GM21529 (cell line): ENCODE results near the gene C2orf78.

Experiments used
- ATAC-seq: cut with Tn5 transposase; IDR thresholded peaks from one replicate; pipeline ENCODE4 v1.9.1; 2021; ENCODE audit not compliant: unreplicated experiment

Gene C2orf78

DNA sequence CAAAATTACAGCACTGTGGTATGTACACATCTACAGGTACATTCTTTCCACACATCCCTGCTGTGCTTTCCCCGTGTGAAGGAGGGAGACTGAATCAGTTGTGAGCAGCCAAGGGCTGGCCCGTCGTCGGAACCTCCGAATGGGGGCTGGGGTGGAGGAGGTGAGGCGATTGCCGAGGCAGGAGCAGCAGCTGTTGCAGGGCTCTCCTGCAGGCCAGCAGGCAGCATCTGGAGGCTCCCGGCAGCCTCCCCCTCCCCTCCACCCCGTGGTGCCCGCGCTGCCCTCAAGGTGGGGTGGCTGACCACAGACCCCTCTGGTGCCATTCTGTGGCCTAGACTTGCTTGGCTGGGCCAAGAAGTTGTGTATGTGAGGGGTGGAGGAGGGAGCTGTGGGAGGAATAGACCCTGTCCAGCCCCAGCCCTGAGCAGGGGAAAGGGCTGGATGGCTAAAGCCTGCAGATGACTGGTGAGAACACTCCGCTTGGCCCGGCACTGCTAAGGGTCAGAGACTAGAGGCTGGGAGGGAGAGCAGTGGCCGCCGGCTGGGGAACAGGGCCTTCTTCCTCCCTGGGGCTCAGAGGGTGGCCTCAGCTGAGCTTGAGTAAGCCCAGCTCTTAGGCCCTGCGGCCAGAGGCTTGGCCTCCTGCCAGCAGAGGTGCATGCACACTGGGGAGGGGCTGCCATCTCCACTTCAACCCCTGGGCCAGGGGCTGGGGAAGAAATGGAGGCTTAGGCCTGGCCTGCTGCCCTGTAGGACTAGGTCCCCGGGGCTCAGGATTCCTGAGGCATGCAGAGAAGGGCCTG lies 52.4 kb downstream of the C2orf78 start:
- no peak for ATAC-seq

DNA sequence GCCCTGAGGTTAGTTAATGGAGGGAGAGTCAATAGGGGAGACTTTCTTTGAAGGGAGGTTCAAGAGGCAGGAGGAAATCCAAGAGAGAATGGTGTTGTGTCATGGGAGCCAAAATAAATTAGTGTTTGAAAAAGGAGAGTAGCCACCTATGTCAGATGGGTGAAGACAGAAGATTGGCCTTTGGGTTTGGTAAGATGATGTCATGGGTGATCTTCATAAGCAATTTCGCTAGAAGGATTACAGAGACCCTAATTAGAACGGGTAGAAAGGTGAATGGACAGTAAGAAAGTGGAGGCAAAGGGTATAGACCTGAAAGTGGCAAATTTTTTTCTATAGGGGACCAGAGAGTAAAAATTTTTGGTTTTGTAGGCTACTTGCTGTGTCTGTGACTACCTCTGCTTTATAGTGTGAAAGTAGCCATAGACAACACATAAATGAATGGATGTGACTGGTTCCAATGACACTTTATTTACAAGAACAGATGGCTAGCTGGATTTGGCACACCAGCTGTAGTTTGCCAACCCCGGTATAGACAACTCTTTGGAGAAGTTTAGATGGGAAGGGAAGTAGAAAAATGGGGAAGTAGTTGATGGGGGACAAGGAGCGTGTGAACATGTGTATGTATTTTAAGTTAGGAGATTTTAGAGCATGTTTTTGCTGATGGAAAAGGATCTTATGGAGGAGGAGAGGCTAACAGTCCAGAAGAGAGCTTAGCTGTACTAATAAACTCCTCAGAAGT lies 54.0 kb downstream of the C2orf78 start:
- ATAC-seq: no peak

DNA sequence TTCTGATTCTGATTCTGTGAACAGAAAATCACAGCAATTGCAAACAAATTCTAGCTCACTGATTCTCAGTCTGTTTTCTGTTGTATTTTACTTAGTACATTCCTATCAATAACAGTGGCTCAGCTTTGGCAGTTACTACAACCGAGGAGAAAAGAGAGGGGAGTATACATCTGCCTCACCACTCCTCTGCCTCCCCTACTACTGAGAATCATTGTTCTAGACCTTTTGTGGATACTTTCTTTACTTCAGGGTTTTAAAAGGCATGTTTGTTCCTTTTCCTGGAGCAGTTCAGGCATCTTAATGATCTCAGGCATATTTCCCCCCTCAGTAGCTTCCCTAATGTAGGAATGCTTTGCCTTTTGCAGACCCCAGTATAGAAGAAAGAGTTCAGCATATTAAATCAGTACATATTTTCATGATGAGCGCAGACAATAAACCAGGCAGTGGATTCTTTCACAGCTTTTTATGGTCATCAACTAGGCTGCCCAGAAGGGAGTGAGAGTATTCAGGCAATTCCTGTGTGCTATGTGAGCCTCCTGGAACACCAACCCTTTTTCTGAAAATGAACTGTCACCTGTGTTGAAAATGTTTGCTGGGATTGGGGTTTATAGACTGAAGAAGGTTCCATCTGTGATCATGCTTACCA lies 55.0 kb downstream of the C2orf78 start:
- no peak for ATAC-seq

DNA sequence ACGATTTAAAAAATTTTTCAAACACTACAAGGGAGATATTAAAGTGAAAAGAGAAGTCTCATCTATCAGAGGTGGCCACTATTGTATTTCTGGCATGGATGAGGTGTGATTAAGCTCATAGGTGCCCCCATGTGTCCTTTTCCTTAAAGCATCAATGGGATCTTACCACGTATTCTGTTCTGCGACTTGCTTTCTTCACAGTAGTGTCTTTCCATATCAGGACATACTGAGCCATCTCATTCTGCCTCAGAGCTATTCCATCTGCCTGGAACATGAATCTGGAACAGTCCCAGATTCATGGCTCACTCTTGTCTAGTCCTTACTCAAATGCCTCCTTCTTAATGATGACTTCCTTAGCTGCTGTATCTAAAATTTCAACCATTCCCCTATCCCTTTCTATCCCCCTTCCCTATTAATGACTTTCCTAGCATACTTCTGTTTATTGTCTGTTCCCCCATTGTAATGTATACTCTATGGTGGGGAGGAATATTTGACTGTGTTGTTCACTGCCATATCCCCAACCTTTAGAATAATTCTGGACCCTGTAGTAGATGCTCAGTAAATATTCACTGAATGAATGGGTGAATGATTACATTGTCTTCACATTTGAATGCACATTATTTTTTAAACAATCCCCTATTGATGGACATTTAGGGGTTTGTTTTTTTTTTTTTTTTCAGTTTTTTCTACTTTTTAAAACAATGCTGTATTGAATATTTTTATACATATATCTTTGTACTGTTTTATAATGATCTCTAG lies 55.8 kb downstream of the C2orf78 start:
- ATAC-seq: no peak

DNA sequence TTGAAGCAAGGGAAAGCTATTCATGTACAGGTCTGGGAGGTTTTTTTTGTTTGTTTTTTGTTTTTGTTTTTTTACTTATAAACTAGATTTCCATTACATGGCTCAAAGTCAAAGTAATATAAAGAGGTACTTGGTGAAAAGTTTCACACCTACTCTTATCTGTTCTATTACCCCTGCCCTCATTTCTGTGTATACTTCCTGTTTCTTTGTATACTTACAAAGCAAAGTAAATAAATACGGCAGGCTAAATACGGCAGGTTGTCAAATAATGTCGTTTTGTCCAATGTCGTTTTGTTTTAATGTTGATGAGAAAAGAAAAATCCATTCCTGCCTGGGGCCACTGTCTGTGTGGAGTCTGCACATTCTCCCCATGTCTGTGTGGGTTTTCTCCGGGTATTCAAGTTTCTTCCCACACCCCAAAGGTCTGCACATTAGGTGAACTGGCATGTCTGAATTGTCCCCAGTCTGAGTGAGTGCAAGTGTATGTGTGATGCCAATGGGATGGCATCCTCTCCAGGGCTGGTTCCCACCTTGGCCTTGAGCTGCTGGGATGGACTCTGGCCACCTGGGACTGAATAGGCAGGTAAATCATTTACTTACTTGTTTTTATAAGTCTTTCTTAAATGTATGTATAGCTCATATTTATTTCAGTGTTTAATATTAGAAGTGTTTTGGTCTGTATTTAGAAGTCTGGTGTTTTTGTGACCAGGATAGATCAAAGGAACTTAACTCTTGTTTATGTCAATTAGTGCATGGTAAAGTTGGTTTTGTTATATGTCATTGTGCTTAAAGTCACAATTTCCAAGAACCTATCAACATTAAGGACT lies 58.1 kb downstream of the C2orf78 start:
- no peak for ATAC-seq

DNA sequence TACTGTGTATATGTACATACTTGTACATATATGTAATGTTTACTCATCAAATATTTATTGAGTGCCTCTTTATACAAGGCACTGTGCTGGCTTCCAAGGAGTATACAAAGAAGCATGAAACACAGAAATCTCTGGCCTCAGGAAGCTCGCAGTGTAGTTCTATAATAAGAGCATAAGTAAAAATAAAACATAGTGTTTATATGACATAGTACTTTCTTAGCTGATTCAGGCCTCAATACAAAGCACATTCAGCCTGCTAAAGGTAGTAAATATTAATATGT lies 58.7 kb downstream of the C2orf78 start:
- no peak for ATAC-seq

DNA sequence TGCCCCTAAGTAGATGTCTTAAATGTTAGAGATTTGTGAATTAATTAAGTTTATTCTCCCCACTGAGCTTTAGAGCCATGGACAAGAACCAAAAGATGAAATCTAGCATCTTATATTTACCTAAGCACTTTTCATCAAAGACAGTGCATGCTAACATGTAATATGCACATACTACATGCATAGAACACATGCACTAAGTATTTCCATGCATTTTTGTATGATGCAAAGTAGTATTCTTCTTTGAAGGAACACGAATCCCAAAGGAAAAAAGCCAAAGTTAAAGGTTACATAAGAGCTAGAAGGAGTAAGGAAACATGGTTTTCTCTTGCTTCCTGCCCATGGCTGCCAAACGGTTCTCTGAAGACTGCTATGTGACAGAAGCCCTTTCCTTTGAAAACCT lies 60.1 kb downstream of the C2orf78 start:
- no peak for ATAC-seq

DNA sequence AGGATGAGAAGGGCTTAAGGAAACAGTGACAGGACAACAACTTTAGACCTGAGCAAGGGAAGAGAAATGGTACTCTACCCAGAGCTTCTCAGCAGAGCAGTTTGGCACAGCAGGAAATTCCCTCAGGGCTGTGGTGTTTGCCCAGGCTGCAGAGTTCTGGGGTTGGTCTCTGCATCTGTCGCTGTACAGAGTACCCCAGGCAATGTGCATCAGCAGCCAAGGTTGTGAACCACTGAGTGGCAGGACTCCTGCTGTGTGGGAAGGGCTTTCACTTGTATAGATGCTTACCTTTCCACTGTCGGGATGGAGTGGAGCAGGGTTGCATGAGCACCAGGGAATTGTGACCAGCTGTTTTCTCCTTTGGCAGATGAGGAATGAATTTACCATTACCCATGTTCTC lies 66.0 kb downstream of the C2orf78 start:
- no peak for ATAC-seq

DNA sequence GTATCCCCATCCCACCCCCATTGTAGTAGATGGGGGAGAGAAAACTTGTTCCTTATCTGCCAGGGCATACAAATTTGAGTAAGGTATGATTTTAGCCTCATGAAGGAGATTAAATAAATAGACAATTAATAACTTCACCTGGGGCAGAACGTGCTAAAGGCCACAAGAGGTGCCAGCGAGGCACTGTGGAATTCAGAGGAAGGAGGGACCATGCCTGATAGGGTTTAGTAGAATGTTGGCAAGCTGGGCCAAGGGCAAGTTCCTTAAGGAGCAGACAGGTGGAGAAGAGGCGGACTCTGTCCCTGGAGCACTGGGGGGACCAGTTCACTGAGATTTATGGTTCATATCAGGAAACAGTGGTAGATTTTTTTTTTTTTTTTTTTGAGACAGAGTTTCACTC lies 67.3 kb downstream of the C2orf78 start:
- no peak for ATAC-seq

DNA sequence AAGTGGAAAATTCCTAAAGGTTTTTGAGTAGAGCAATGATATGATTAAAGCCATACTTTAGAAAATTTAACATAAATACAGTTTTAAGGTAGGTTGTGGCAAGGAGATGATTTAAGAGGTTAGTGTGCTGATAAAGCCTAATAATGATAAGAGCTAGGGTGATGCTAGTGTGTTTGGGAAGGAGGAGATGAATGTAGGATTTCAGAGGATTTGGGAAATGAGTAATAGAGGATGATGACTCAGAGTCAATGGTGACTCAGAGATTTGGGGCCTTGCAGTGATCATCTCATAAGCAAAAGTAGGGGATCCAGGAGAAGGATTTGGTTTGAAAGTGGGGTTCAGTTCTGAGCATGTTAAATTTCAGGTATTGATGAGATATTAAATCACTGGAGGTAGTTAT lies 68.0 kb downstream of the C2orf78 start:
- ATAC-seq: no peak

DNA sequence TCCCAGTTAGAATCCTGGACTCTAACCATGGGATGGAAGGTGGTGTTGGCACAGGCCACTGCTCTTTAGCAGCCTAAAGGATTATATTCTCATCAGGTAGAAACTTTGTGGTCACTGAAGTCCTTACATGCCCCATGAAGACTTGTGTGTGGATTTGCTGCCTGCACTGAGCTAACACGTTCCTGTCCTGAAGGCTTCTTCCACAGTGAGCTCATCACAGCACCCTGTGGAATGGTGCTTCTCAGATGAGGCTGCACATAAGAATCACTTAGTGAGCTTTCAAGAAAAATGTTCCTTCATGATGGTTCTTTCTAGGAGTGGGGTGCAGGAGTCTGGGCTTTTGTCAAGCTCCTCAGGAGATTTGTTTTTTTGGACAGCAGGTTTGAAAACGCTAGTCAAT lies 71.5 kb downstream of the C2orf78 start:
- ATAC-seq: no peak

DNA sequence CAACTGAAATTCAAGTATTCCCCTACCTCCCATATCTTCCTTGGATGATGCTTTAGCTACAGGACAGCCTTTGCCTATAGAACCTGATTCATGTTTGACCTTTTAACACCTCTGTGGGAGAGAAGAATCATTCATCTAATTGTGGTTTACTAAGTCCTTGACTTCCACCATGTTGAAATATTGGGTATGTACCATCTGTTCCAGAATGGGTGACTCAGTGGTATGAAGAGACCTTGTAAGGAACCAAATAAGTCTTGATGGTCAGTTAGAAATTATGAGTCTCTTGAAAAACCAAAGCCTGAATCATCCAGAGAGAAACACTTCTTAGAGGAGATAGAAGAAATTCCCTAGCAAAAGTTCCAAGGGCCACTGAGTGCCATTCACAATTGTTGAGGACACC lies 72.2 kb downstream of the C2orf78 start:
- ATAC-seq: no peak

DNA sequence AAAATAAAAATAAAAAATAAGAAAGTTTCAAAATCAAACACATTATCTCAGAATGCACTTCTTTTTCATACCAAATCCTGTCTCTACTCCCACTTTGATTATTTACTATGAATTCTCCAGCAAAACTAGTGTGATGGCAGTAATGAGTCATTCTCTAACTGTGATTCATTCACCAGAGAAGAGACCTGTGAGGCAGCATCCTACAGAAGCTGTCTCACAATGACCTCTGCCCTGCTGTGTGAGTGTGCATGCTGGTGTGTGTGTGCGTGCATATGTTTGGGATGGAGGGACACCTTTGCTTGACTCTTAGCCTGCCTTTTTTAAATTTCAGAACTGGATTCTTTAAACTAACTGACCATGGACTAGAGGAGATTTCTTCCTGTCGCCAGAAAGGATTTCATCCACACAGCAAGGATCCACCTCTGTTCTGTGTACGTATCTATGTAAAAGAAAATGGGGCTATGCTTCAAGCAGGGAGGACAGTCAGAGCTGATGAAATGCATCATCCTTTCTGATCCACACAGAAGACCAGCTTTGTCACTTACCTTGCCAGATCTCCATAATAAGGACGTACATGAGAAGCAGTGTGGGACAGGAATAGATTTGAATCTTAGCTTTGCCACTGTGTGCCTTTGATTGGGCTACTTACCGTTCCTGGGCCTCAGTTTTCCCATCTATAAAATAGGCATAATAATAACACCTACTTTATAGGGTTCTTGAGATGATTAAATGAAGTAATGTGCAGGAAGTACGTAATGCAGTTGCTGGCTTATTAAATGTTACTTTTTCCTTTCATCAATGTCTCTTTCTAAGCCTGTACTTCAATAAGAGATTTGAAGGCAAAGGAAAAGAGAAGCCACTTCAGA lies 76.0 kb downstream of the C2orf78 start:
- no peak for ATAC-seq

DNA sequence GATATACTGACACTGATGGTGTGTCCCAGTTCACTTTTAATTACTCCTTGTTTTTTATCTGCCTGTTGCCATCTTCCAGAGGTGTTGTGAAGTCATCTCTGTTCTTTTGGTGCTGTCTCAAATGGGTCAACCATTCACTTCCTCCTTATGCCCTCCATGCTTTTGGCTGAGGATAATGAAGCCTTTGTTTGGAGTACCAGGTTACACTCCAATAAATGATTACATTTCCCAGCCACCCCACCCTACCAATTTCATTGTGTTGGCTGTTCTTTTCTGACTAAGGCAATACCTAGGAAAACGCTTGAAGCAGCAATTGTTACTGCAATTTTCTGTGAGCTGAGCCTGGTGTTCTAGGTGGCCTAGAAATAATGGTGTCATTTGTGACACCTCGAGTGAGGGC lies 79.0 kb downstream of the C2orf78 start:
- ATAC-seq: no peak
